Measurements from ENCODE around the gene EIF4EBP2. TPM values are rescaled to one million over a fixed set of nuclear protein-coding genes. Genes with fewer than 3 reads are reported as not detected.

EIF4EBP2 gene
- total and polyA plus RNA-seq, 2 donors (not counting 3 experiments of a cell fraction or from before 2014, with no cell fraction given) = 18.2 to 47.0 TPM

GRCh38 chr10:70369498-70370018 is 34.4 kb upstream of the EIF4EBP2 start:
- ChIA-PET CTCF (interaction anchor here (12.8 kb wide), 1 partner anchor 148 kb away, joined by 498 read pairs; no protein-coding TSS in a partner anchor), POLR2A (no interaction called here)
- no TSS peak for BruUV-seq (replicated peaks)
- Histone ChIP-seq H4K20me1 (replicated peaks; ENCODE audit: control insufficient read depth, extremely low read depth, insufficient read depth, low read length) (no peaks in the 10 kb centered on the region), H3K9me3 (replicated peaks; ENCODE audit: control insufficient read depth, insufficient read depth, low read length) (no peaks in the 10 kb centered on the region), H3K4me2 (ENCODE audit: insufficient read depth, low read length) (no peak overlapping the region), H3K9me1 (replicated peaks; ENCODE audit: control insufficient read depth, extremely low read depth, insufficient read depth, low read length) (no peaks in the 10 kb centered on the region), H3K79me2 (ENCODE audit: control insufficient read depth, insufficient read depth, low read length) (no peaks in the 10 kb centered on the region), H3K4me1 (ENCODE audit: control insufficient read depth, extremely low read depth, insufficient read depth, low read length) (no peaks in the 10 kb centered on the region), H3K4me3 (replicated peaks in 1 of 3; ENCODE audit: insufficient read depth in 1 of 3, low read depth in 1 of 3, low read length in 3 of 3) (no peak overlapping the region), H3K27me3 (ENCODE audit: control insufficient read depth in 2 of 2, insufficient read depth in 2 of 2, low read length in 2 of 2) (no peaks in the 10 kb centered on the region), H2AFZ (ENCODE audit: low read depth, low read length) (no peak overlapping the region), H3K27ac (ENCODE audit: insufficient read depth, low read depth, low read length) (no peak overlapping the region), H3K9ac (replicated peaks; ENCODE audit: extremely low read depth, insufficient read depth, low read length) (no peak overlapping the region), H3K36me3 (ENCODE audit: control insufficient read depth in 2 of 2, extremely low read depth in 1 of 2, insufficient read depth in 2 of 2, low read length in 2 of 2) (peaks cover 0 to 2% of the 10 kb centered on the region in 2 experiments)
- DNase-seq (ENCODE audit: low read depth, low spot score) (no peak), FAIRE-seq (no peak)
- intact Hi-C loops (cut with micrococcal nuclease) = loop anchor here (10.0 kb wide), 1 partner anchor 415 kb away; no protein-coding TSS in a partner anchor
- no peak for TF ChIP-seq EZH2 (IDR thresholded peaks at IDR 0.05; ENCODE audit: borderline replicate concordance, low read depth, low read length, severe bottlenecking)
- no peak for TF ChIP-seq FOS (IDR thresholded peaks at IDR 0.05; ENCODE audit: borderline replicate concordance, insufficient read depth, low read length)
- no peak for TF ChIP-seq MYC (IDR thresholded peaks at IDR 0.05; ENCODE audit: low read depth, low read length)
- TF ChIP-seq JUN (IDR thresholded peaks at IDR 0.05; ENCODE audit: borderline replicate concordance, insufficient read depth, insufficient read length, low read depth) = no peak
- TF ChIP-seq GATA2 (IDR thresholded peaks at IDR 0.05; ENCODE audit: insufficient read depth, insufficient read length, low read depth, low read length) = no peak
- no peak for TF ChIP-seq MAX (IDR thresholded peaks at IDR 0.05; ENCODE audit: insufficient read depth, insufficient read length)
- TF ChIP-seq, protein P1, sequence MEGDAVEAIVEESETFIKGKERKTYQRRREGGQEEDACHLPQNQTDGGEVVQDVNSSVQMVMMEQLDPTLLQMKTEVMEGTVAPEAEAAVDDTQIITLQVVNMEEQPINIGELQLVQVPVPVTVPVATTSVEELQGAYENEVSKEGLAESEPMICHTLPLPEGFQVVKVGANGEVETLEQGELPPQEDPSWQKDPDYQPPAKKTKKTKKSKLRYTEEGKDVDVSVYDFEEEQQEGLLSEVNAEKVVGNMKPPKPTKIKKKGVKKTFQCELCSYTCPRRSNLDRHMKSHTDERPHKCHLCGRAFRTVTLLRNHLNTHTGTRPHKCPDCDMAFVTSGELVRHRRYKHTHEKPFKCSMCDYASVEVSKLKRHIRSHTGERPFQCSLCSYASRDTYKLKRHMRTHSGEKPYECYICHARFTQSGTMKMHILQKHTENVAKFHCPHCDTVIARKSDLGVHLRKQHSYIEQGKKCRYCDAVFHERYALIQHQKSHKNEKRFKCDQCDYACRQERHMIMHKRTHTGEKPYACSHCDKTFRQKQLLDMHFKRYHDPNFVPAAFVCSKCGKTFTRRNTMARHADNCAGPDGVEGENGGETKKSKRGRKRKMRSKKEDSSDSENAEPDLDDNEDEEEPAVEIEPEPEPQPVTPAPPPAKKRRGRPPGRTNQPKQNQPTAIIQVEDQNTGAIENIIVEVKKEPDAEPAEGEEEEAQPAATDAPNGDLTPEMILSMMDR (IDR thresholded peaks at IDR 0.05; ENCODE audit: extremely low read depth in 1 of 2, insufficient read depth in 1 of 2, low read depth in 1 of 2, low read length in 2 of 2) = no peak
- TF ChIP-seq POLR2A (IDR thresholded peaks at IDR 0.05; ENCODE audit: low read depth, low read length) = no peak
- TF ChIP-seq POLR2AphosphoS5 (IDR thresholded peaks at IDR 0.05; ENCODE audit: insufficient read depth, low read depth, low read length) = no peak
- dilution Hi-C loops (cut with MboI; ENCODE audit: extremely low pct_ligation_motif_present, low sequenced_read_pairs) = no loop called here

Data from endothelial cell of umbilical vein (primary cell).